ENCODE results near the gene MIOX. TPM values are rescaled to one million over a fixed set of nuclear protein-coding genes. Genes with fewer than 3 reads are reported as not detected.

Gene MIOX
- total RNA-seq, 1 donor from 2014 or later, result not detected

GRCh38 chr22:50523806-50524675 lies 37.4 kb downstream of the MIOX start:
- intact Hi-C loops (cut with DNase I), result no loop called here
- H3K27me3 ChIP-seq (ENCODE audit: low read depth), result no peaks in the 10 kb centered on the region
- peak overlapping the region; percentile 79 for H3K4me3 ChIP-seq
- peaks cover 51% of the 10 kb centered on the region for H3K36me3 ChIP-seq
- TF ChIP-seq, protein P1, sequence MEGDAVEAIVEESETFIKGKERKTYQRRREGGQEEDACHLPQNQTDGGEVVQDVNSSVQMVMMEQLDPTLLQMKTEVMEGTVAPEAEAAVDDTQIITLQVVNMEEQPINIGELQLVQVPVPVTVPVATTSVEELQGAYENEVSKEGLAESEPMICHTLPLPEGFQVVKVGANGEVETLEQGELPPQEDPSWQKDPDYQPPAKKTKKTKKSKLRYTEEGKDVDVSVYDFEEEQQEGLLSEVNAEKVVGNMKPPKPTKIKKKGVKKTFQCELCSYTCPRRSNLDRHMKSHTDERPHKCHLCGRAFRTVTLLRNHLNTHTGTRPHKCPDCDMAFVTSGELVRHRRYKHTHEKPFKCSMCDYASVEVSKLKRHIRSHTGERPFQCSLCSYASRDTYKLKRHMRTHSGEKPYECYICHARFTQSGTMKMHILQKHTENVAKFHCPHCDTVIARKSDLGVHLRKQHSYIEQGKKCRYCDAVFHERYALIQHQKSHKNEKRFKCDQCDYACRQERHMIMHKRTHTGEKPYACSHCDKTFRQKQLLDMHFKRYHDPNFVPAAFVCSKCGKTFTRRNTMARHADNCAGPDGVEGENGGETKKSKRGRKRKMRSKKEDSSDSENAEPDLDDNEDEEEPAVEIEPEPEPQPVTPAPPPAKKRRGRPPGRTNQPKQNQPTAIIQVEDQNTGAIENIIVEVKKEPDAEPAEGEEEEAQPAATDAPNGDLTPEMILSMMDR (IDR thresholded peaks at IDR 0.05), result no peak
- no peak for ATAC-seq
- no peak for DNase-seq
- no peak overlapping the region for H3K27ac ChIP-seq
- peaks cover 41% of the 10 kb centered on the region for H3K4me1 ChIP-seq
- H3K9me3 ChIP-seq, result no peaks in the 10 kb centered on the region

GRCh38 chr22:50524676-50525103 lies 38.0 kb downstream of the MIOX start:
- DNase-seq, result no peak
- H3K4me3 ChIP-seq, result peak overlapping the region; percentile 79
- intact Hi-C loops (cut with DNase I), result no loop called here
- H3K9me3 ChIP-seq, result no peaks in the 10 kb centered on the region
- H3K36me3 ChIP-seq, result peaks cover 44% of the 10 kb centered on the region
- peak overlapping the region; percentile 93 for H3K27ac ChIP-seq
- H3K4me1 ChIP-seq, result peaks cover 45% of the 10 kb centered on the region
- TF ChIP-seq, protein P1 (IDR thresholded peaks at IDR 0.05), result no peak
- peak in 1 of 2 donors; percentile 0 for ATAC-seq
- no peaks in the 10 kb centered on the region for H3K27me3 ChIP-seq (ENCODE audit: low read depth)

GRCh38 chr22:50525104-50525857 lies 38.6 kb downstream of the MIOX start, which contains the start of gene SCO2:
TSS of gene SCO2 (minus strand) at chr22:50525598. CDS start at chr22:50524411, 1,187 bp downstream.
- peaks cover 45% of the 10 kb centered on the region for H3K4me1 ChIP-seq
- peak within 1 kb of the TSS; percentile 79 for H3K4me3 ChIP-seq
- ATAC-seq (peak; percentile 63 to 74), DNase-seq (peak; percentile 98)
- intact Hi-C loops (cut with DNase I), result no loop called here
- TF ChIP-seq, protein P1 (IDR thresholded peaks at IDR 0.05), result peak; percentile 38
- H3K36me3 ChIP-seq, result peaks cover 38% of the 10 kb centered on the region
- H3K9me3 ChIP-seq, result no peaks in the 10 kb centered on the region
- H3K27me3 ChIP-seq (ENCODE audit: low read depth), result no peaks in the 10 kb centered on the region
- H3K27ac ChIP-seq, result peak within 1 kb of the TSS; percentile 93

- TF ChIP-seq, protein P1 (IDR thresholded peaks at IDR 0.05), result no peak
- Histone ChIP-seq H3K27me3 (ENCODE audit: low read depth) (no peaks in the 10 kb centered on the region), H3K4me3 (peak overlapping the region; percentile 79), H3K9me3 (no peaks in the 10 kb centered on the region), H3K36me3 (peaks cover 35% of the 10 kb centered on the region), H3K4me1 (peaks cover 45% of the 10 kb centered on the region), H3K27ac (peak overlapping the region; percentile 93)
- ATAC-seq (no peak), DNase-seq (no peak)
- intact Hi-C loops (cut with DNase I), result no loop called here
These were observed 39.1 kb downstream of the MIOX start for GRCh38 chr22:50525858-50526107.

DNA sequence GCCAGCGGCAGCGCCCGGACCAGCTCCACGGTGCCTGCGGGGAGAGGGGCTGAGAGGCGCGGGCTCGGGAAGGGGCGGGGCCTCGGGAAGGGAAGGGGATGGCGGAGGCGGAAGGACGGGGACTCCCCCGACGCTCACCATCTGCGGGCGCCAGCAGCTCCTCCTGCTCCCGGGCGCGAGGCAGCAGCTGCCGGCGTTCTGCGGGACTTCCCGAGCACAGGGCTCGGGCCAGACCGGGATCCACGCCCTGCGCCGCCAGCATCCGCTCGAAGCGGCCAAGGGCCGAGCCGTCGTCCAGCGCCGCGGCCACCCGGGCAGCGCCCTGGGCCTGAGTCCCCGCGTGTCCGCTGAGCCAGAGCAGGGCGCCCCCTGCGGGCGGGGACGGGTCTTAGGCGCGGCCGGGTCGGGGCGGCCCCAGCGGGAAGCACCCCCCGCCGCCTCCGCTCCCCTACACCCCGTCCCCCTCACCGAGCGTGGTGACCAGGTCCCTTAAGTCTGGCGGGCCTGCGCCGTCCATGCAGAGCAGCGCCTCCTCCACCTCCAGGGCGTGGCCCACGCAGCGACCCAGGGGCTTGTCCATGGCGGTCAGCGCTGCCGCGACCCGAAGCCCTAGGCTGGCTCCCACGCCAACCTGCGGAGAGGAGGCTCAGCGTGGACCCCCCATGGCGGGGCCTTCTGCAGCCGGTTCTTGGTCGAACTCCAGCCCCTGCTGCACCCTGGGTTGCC lies 39.6 kb downstream of the MIOX start:
- H3K27me3 ChIP-seq (ENCODE audit: low read depth), result no peaks in the 10 kb centered on the region
- intact Hi-C loops (cut with DNase I), result no loop called here
- ATAC-seq (peak; percentile 36 to 54), DNase-seq (peak; percentile 89)
- peaks cover 30% of the 10 kb centered on the region for H3K36me3 ChIP-seq
- peak overlapping the region; percentile 79 for H3K4me3 ChIP-seq
- H3K9me3 ChIP-seq, result no peaks in the 10 kb centered on the region
- peak overlapping the region; percentile 93 for H3K27ac ChIP-seq
- peaks cover 45% of the 10 kb centered on the region for H3K4me1 ChIP-seq
- TF ChIP-seq, protein P1 (IDR thresholded peaks at IDR 0.05), result peak; percentile 82

Measured in lower lobe of right lung (tissue), 2 donors.